Measurements from ENCODE around the gene KIAA1755.

KIAA1755 gene

DNA sequence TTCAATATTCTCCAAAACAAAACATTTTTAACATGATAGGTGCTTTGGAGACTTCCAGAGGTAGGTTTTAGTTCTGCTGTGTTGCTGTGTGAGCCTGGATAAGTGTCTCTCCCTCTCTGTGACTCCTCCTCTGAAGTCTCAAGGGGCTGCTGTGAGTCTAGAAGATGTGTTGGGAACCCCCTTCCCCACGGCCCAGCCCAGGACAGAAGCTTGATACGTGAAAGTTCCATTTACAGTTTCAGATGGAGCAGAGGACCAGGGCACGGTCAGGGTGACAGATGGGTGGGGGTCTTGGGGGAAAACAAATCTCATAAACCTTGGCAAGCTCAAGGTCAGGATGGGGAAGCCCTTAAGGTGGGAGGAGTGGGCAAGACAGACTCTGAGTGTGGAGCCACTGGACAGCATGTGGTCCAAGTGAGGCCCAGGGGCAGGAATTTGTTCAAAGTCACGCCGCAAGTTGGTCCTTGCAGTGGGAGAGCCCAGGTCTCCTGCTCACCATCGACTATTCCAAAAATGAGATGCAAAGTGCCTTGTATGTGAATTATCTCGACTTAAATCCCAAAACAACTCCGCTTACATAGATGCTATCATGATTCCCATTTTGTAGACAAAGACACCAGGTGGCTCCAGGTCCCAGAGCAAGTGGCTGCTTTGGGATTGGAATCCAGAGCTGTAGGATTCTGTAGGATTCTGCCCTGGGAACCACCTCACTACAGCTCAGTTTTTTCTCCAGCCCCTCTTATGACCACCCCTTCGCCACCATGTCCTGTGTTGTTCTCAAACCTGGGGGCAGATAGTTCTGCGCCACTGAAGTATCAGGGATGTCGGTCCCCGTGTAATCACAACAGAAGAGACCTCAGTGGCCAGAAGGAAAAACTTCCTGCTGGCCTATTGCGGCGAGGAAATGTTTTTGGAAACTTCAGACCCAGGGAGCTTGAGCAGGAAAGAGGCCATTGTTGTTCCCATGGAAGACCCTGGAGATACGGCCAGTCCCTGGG, 97.4 kb downstream of the KIAA1755 start:
- DNase-seq = no peak

DNA sequence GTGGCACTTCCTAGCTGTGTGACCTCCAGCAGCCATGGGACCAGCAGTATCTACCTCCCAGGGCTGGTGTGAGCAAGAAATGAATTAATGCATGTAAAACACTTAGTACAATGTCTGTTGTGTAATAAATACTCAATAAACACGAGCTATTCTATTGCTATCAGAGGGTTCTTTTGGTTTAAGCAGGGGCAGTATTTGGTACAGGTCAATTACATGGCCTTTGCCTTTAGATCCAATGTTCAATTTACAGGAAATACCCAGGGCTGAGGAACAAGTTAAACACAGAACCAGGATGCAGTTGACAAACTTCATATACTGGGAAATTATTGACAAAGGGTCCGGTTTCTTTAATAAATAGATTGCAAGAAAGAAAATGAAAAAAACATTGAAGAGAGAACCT, 98.4 kb downstream of the KIAA1755 start:
- no peak for DNase-seq

DNA sequence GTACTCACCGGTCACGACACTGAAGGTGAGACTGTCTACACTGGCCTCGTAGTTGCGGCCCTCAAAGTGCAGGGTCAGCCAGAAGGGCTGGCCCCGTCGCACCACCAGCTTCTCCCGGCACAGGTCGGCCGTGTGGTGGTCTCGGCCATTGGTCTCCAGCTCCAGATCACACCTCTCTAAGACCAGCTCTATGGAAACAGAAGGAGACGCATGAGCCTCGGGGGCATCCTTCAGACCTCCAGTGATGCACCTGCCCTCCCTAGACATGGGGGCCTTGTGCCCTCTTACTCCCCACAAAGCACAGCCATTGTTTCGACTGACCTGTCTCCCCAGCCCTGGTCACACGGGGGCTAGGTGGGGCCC, 99.1 kb downstream of the KIAA1755 start:
- no peak for DNase-seq
